ENCODE data around the gene RIT1.

DNA sequence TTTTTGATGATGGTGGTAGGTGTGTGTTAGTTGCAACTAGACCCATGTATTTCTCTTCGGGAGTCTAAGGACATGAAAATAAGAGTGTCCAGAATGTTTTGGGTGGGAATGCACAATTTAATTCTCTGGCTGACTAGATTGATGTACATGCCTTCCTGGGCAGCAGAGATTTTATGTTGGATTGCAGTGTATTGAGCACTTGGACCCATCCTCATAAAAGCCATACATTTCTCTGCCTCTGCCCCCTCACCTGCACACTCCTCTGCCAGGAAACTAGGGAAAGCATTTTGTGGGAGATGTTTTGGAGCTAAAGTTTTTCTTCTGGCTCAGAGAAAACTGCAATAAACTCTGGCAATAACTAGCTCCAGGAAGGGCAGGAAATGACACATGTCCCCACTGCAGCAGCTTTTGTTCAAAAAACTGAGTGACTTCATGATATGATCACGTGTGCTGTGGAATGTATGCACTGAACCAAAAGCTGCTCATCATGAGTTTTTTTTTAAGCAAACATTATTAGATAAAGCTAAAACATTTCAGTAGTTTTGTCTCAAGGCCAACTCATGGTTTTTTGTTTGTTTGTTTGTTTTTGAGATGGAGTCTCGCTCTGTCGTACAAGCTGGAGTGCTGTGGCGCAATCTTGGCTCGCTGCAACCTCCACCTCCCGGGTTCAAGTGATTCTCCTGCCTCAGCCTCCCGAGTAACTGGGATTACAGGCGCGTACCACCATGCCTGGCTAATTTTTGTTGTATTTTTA lies 17.6 kb downstream of the RIT1 start:
- TF ChIP-seq, protein P1, sequence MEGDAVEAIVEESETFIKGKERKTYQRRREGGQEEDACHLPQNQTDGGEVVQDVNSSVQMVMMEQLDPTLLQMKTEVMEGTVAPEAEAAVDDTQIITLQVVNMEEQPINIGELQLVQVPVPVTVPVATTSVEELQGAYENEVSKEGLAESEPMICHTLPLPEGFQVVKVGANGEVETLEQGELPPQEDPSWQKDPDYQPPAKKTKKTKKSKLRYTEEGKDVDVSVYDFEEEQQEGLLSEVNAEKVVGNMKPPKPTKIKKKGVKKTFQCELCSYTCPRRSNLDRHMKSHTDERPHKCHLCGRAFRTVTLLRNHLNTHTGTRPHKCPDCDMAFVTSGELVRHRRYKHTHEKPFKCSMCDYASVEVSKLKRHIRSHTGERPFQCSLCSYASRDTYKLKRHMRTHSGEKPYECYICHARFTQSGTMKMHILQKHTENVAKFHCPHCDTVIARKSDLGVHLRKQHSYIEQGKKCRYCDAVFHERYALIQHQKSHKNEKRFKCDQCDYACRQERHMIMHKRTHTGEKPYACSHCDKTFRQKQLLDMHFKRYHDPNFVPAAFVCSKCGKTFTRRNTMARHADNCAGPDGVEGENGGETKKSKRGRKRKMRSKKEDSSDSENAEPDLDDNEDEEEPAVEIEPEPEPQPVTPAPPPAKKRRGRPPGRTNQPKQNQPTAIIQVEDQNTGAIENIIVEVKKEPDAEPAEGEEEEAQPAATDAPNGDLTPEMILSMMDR (IDR thresholded peaks at IDR 0.05) = no peak
- TF ChIP-seq EP300 (IDR thresholded peaks at IDR 0.05) = no peak
- no peak for TF ChIP-seq POLR2A (IDR thresholded peaks at IDR 0.05)
- peak in 1 of 4 donors; percentile 52 for TF ChIP-seq POLR2AphosphoS5 (IDR thresholded peaks at IDR 0.05)

Data from sigmoid colon (tissue), 4 donors.